Mesendoderm (in vitro differentiated cells): ENCODE results near the gene IL2RA. TPM values are rescaled to one million over a fixed set of nuclear protein-coding genes. Genes with fewer than 3 reads are reported as not detected.

ENCODE experiments used
- DNase-seq: peaks from one replicate; pipeline ENCODE4 v3.0.0; 2013
- H2AK5ac ChIP-seq: 2 replicates; pipeline ENCODE4 v1.6.1; 2013; ENCODE audit warnings: low read length, inconsistent platforms
- H2BK120ac ChIP-seq: 2 replicates; pipeline ENCODE4 v1.6.1; 2013; ENCODE audit warnings: low read depth, mild to moderate bottlenecking, low read length, moderate library complexity, mixed read lengths
- H2BK15ac ChIP-seq: replicated peaks from 2 replicates; pipeline ENCODE4 v1.6.1; 2013; ENCODE audit warnings: low read depth, mild to moderate bottlenecking, moderate library complexity
- H2BK5ac ChIP-seq: 2 replicates; pipeline ENCODE4 v1.6.1; 2013; ENCODE audit warnings: low read length, inconsistent platforms
- H3K18ac ChIP-seq: 2 replicates; pipeline ENCODE4 v1.6.1; 2013; ENCODE audit warnings: mild to moderate bottlenecking, low read length, mixed read lengths
- H3K23ac ChIP-seq: one replicate; pipeline ENCODE4 v1.6.1; 2013; ENCODE audit warnings: low read length
- H3K27ac ChIP-seq: 2 replicates; pipeline ENCODE4 v1.5.1; 2013; ENCODE audit warnings: low read depth, mild to moderate bottlenecking, inconsistent platforms, low read length, moderate library complexity
- H3K27me3 ChIP-seq: 2 replicates; pipeline ENCODE4 v1.6.1; 2013; ENCODE audit warnings: low read length, control low read depth, mild to moderate bottlenecking, inconsistent platforms; ENCODE audit not compliant: insufficient read depth, poor library complexity
- H3K36me3 ChIP-seq: 2 replicates; pipeline ENCODE4 v1.6.1; 2013; ENCODE audit warnings: low read length, inconsistent platforms; ENCODE audit not compliant: control insufficient read depth, insufficient read depth
- H3K4ac ChIP-seq: one replicate; pipeline ENCODE4 v1.6.1; 2013; ENCODE audit warnings: low read depth, mild to moderate bottlenecking, low read length, moderate library complexity
- H3K4me1 ChIP-seq: 2 replicates; pipeline ENCODE4 v1.6.1; 2013; ENCODE audit warnings: low read depth, low read length, inconsistent platforms; ENCODE audit not compliant: control insufficient read depth
- H3K4me2 ChIP-seq: 2 replicates; pipeline ENCODE4 v1.6.1; 2013; ENCODE audit warnings: low read length
- H3K4me3 ChIP-seq: 2 replicates; pipeline ENCODE4 v1.5.1; 2013; ENCODE audit warnings: mild to moderate bottlenecking, low read length
- H3K56ac ChIP-seq: one replicate; pipeline ENCODE4 v1.6.1; 2013; ENCODE audit warnings: low read length
- H3K79me1 ChIP-seq: 2 replicates; pipeline ENCODE4 v1.6.1; 2013; ENCODE audit warnings: low read length, inconsistent platforms
- H3K79me2 ChIP-seq: 2 replicates; pipeline ENCODE4 v1.6.1; 2013; ENCODE audit warnings: mild to moderate bottlenecking, low read length; ENCODE audit not compliant: control insufficient read depth, insufficient read depth
- H3K9ac ChIP-seq: 2 replicates; pipeline ENCODE4 v1.6.1; 2013; ENCODE audit warnings: low read length, inconsistent platforms
- H4K5ac ChIP-seq: one replicate; pipeline ENCODE4 v1.6.1; 2013; ENCODE audit warnings: low read length
- H4K8ac ChIP-seq: one replicate; pipeline ENCODE4 v1.6.1; 2013; ENCODE audit warnings: low read depth, mild to moderate bottlenecking, control low read depth, low read length, moderate library complexity
- WGBS: extraction: QIAGEN DNeasy Blood & Tissue Kit; methylation state at CpG from one replicate; pipeline ENCODE4 v1.1.7; 2013; ENCODE audit warnings: low lambda C conversion rate, missing lambda C conversion rate; ENCODE audit not compliant: insufficient coverage; ENCODE audit errors: extremely low coverage; 5-methylcytosine and 5-hydroxymethylcytosine counted together
- polyA plus RNA-seq, 2 experiments: library from polyadenylated mRNA; stranded (reverse); fragments of 200-250 nt; gene quantifications; one replicate each; pipeline ENCODE4 v1.2.3, GENCODE V29; 2013

The IL2RA gene
- not detected for polyA plus RNA-seq (2013, experiment 1 of 2)
- not detected for polyA plus RNA-seq (2013, experiment 2 of 2)

GRCh38 chr10:6062101-6062771, at the start of gene IL2RA:
IL2RA (minus strand) TSS chr10:6062367; CDS start chr10:6062151, 216 bp downstream.
- Histone ChIP-seq H3K4me3 (no peak within 1 kb of the TSS), H2AK5ac (no peak within 1 kb of the TSS), H2BK5ac (no peak within 1 kb of the TSS), H2BK15ac (no peak within 1 kb of the TSS), H3K36me3 (no peaks in the 10 kb centered on the region), H3K4ac (no peak within 1 kb of the TSS), H3K79me1 (no peaks in the 10 kb centered on the region), H3K9ac (no peak within 1 kb of the TSS), H3K18ac (no peak within 1 kb of the TSS), H3K79me2 (no peaks in the 10 kb centered on the region), H3K27me3 (no peaks in the 10 kb centered on the region), H4K8ac (no peak within 1 kb of the TSS), H3K23ac (no peak within 1 kb of the TSS), H3K27ac (no peak within 1 kb of the TSS), H3K4me2 (no peak within 1 kb of the TSS), H3K56ac (no peak within 1 kb of the TSS), H4K5ac (no peak within 1 kb of the TSS), H3K4me1 (no peaks in the 10 kb centered on the region), H2BK120ac (no peak within 1 kb of the TSS)
- no CpG with 5 or more reads among the region's 18 CpGs for WGBS
- no peak for DNase-seq

- H2BK15ac ChIP-seq: no peak overlapping the region
- no peak overlapping the region for H2BK5ac ChIP-seq
- H2AK5ac ChIP-seq: no peak overlapping the region
- H3K36me3 ChIP-seq: peaks cover 19% of the 10 kb centered on the region
- no peak overlapping the region for H3K9ac ChIP-seq
- H3K18ac ChIP-seq: no peak overlapping the region
- H4K5ac ChIP-seq: no peak overlapping the region
- DNase-seq: no peak
- H3K4me2 ChIP-seq: no peak overlapping the region
- H3K79me2 ChIP-seq: no peaks in the 10 kb centered on the region
- H4K8ac ChIP-seq: no peak overlapping the region
- H2BK120ac ChIP-seq: no peak overlapping the region
- no peaks in the 10 kb centered on the region for H3K4me1 ChIP-seq
- peaks cover 11% of the 10 kb centered on the region for H3K79me1 ChIP-seq
- H3K56ac ChIP-seq: no peak overlapping the region
- H3K27ac ChIP-seq: no peak overlapping the region
- H3K4ac ChIP-seq: no peak overlapping the region
- no peak overlapping the region for H3K23ac ChIP-seq
- H3K27me3 ChIP-seq: no peaks in the 10 kb centered on the region
- WGBS: no CpG with 5 or more reads among the region's 5 CpGs
- no peak overlapping the region for H3K4me3 ChIP-seq
These were observed 48.0 kb upstream of the IL2RA start for GRCh38 chr10:6110136-6110535.

GRCh38 chr10:6109444-6109775, 47.2 kb upstream of the IL2RA start:
- Histone ChIP-seq H3K56ac (no peak overlapping the region), H2BK120ac (no peak overlapping the region), H2AK5ac (no peak overlapping the region), H3K4ac (no peak overlapping the region), H3K9ac (no peak overlapping the region), H3K4me2 (no peak overlapping the region), H3K23ac (no peak overlapping the region), H3K4me3 (no peak overlapping the region), H3K36me3 (peaks cover 18% of the 10 kb centered on the region), H3K79me1 (peaks cover 11% of the 10 kb centered on the region), H4K8ac (no peak overlapping the region), H3K4me1 (no peaks in the 10 kb centered on the region), H3K18ac (no peak overlapping the region), H2BK5ac (no peak overlapping the region), H2BK15ac (no peak overlapping the region), H4K5ac (no peak overlapping the region), H3K79me2 (no peaks in the 10 kb centered on the region), H3K27ac (no peak overlapping the region), H3K27me3 (no peaks in the 10 kb centered on the region)
- 100% methylated on average over 1 of the region's 7 CpGs for whole genome bisulfite sequencing
- DNase-seq: no peak

- no peak overlapping the region for H2AK5ac ChIP-seq
- H3K18ac ChIP-seq: no peak overlapping the region
These were observed 46.7 kb upstream of the IL2RA start for GRCh38 chr10:6108631-6109443.

GRCh38 chr10:6108072-6108471, 45.9 kb upstream of the IL2RA start:
- Histone ChIP-seq H2BK5ac (no peak overlapping the region), H3K4me3 (no peak overlapping the region), H3K79me1 (peaks cover 13% of the 10 kb centered on the region), H2BK120ac (no peak overlapping the region), H3K4ac (no peak overlapping the region), H2BK15ac (no peak overlapping the region), H3K36me3 (peaks cover 15% of the 10 kb centered on the region), H3K27me3 (no peaks in the 10 kb centered on the region), H3K4me1 (no peaks in the 10 kb centered on the region), H2AK5ac (no peak overlapping the region), H3K27ac (no peak overlapping the region), H3K23ac (no peak overlapping the region), H4K8ac (no peak overlapping the region), H3K18ac (no peak overlapping the region), H3K4me2 (no peak overlapping the region), H3K56ac (no peak overlapping the region), H3K79me2 (no peaks in the 10 kb centered on the region), H4K5ac (no peak overlapping the region), H3K9ac (no peak overlapping the region)
- no peak for DNase-seq
- WGBS: no CpG with 5 or more reads among the region's 6 CpGs

More at GRCh38 chr10:6108631-6109443, 46.7 kb upstream of the IL2RA start:
- Histone ChIP-seq H2BK120ac (no peak overlapping the region), H3K4me2 (no peak overlapping the region), H3K27me3 (no peaks in the 10 kb centered on the region), H3K4me3 (no peak overlapping the region), H3K79me1 (peaks cover 11% of the 10 kb centered on the region), H3K4ac (no peak overlapping the region), H3K56ac (no peak overlapping the region), H2BK5ac (no peak overlapping the region), H2BK15ac (no peak overlapping the region), H3K9ac (no peak overlapping the region), H3K4me1 (no peaks in the 10 kb centered on the region), H3K27ac (peak overlapping the region; percentile 18), H3K23ac (no peak overlapping the region), H4K8ac (no peak overlapping the region), H3K36me3 (peaks cover 16% of the 10 kb centered on the region), H4K5ac (no peak overlapping the region), H3K79me2 (no peaks in the 10 kb centered on the region)
- peak; percentile 71 for DNase-seq
- WGBS: no CpG with 5 or more reads among the region's 12 CpGs
